Mesenchymal stem cell (in vitro differentiated cells and primary cell): ENCODE measurements around the gene RANBP17.

ENCODE experiments used
- DNase-seq: peaks from one replicate; pipeline ENCODE4 v3.0.0-alpha.2; 2013
- H2AFZ ChIP-seq: one replicate; pipeline ENCODE4 v1.6.1; 2013; ENCODE audit warnings: low read depth, mild to moderate bottlenecking, control low read depth, inconsistent platforms, low read length, moderate library complexity
- H2AK5ac ChIP-seq: 2 replicates; pipeline ENCODE4 v1.6.1; 2013; ENCODE audit warnings: low read length, moderate library complexity, mild to moderate bottlenecking, inconsistent platforms; ENCODE audit not compliant: severe bottlenecking
- H2BK120ac ChIP-seq: one replicate; pipeline ENCODE4 v1.6.1; 2013; ENCODE audit warnings: low read depth, mild to moderate bottlenecking, inconsistent platforms, low read length, moderate library complexity
- H2BK12ac ChIP-seq, 2 experiments: one replicate each; pipeline ENCODE4 v1.6.1; 2013; ENCODE audit warnings: inconsistent platforms in 2 of 2, low read length in 2 of 2, mild to moderate bottlenecking in 2 of 2, moderate library complexity in 2 of 2, control low read depth in 1 of 2
- H2BK15ac ChIP-seq: one replicate; pipeline ENCODE4 v1.6.1; 2013; ENCODE audit warnings: mild to moderate bottlenecking, low read depth, inconsistent platforms; ENCODE audit not compliant: poor library complexity, severe bottlenecking
- H2BK5ac ChIP-seq: 2 replicates; pipeline ENCODE4 v1.6.1; 2013; ENCODE audit warnings: low read depth, mild to moderate bottlenecking, low read length, control low read depth, inconsistent platforms; ENCODE audit not compliant: poor library complexity, severe bottlenecking
- H3K14ac ChIP-seq, 2 experiments: one replicate each; pipeline ENCODE4 v1.6.1; 2013; ENCODE audit warnings: inconsistent platforms in 2 of 2, low read length in 2 of 2, control low read depth in 1 of 2, mild to moderate bottlenecking in 1 of 2, moderate library complexity in 1 of 2
- H3K18ac ChIP-seq, 2 experiments: one replicate each; pipeline ENCODE4 v1.6.1; 2013; ENCODE audit warnings: inconsistent platforms in 2 of 2, low read length in 2 of 2, control low read depth in 1 of 2, low read depth in 1 of 2, mild to moderate bottlenecking in 1 of 2
- H3K23ac ChIP-seq, 2 experiments: one replicate each; pipeline ENCODE4 v1.6.1; 2013; ENCODE audit warnings: inconsistent platforms in 2 of 2, low read length in 2 of 2, mild to moderate bottlenecking in 2 of 2, moderate library complexity in 2 of 2, control low read depth in 1 of 2
- H3K27ac ChIP-seq: 2 replicates; pipeline ENCODE4 v1.5.1; 2013; ENCODE audit warnings: mild to moderate bottlenecking, moderate library complexity, low read length, control low read depth, inconsistent platforms; ENCODE audit not compliant: poor library complexity, severe bottlenecking
- H3K27me3 ChIP-seq, 2 experiments: 2 replicates each; pipeline versions ENCODE4 v1.6.1 to v1.7.0; 2013; ENCODE audit warnings: low read length in 2 of 2, mild to moderate bottlenecking in 2 of 2, moderate library complexity in 2 of 2, control low read depth in 1 of 2, inconsistent platforms in 1 of 2; ENCODE audit not compliant: control insufficient read depth in 1 of 2, insufficient read depth in 1 of 2
- H3K36me3 ChIP-seq, 2 experiments: 2 replicates each; pipeline versions ENCODE4 v1.6.1 to v1.7.0; 2013; ENCODE audit warnings: low read length in 2 of 2, control low read depth in 1 of 2, inconsistent platforms in 1 of 2, low read depth in 1 of 2, mild to moderate bottlenecking in 1 of 2; ENCODE audit not compliant: insufficient read depth in 2 of 2, control insufficient read depth in 1 of 2
- H3K4ac ChIP-seq, 2 experiments: one replicate each; pipeline ENCODE4 v1.6.1; 2013; ENCODE audit warnings: inconsistent platforms in 2 of 2, low read length in 2 of 2, mild to moderate bottlenecking in 2 of 2, moderate library complexity in 2 of 2, control low read depth in 1 of 2, low read depth in 1 of 2
- H3K4me1 ChIP-seq: 2 replicates; pipeline ENCODE4 v1.6.1; 2013; ENCODE audit warnings: low read depth, low read length, control low read depth; ENCODE audit not compliant: control insufficient read depth, insufficient read depth
- H3K4me2 ChIP-seq: 2 replicates; pipeline ENCODE4 v1.6.1; 2013; ENCODE audit warnings: low read length, mild to moderate bottlenecking, inconsistent platforms; ENCODE audit not compliant: poor library complexity, severe bottlenecking
- H3K4me3 ChIP-seq, 2 experiments: 2 replicates each; pipeline versions ENCODE4 v1.5.1 to v1.7.0; 2013; ENCODE audit warnings: low read length in 2 of 2, mild to moderate bottlenecking in 2 of 2, control low read depth in 1 of 2, low read depth in 1 of 2; ENCODE audit not compliant: insufficient read depth in 1 of 2
- H3K79me1 ChIP-seq: replicated peaks from 2 replicates; pipeline ENCODE4 v1.6.1; 2013; ENCODE audit warnings: mild to moderate bottlenecking, control low read depth, low read length, inconsistent platforms; ENCODE audit not compliant: poor library complexity, severe bottlenecking
- H3K9ac ChIP-seq: 2 replicates; pipeline ENCODE4 v1.7.0; 2013; ENCODE audit warnings: mild to moderate bottlenecking, low read length, moderate library complexity
- H3K9me3 ChIP-seq: 2 replicates; pipeline ENCODE4 v1.7.0; 2013; ENCODE audit warnings: mild to moderate bottlenecking, low read length; ENCODE audit not compliant: control insufficient read depth
- H4K8ac ChIP-seq: one replicate; pipeline ENCODE4 v1.6.1; 2013; ENCODE audit warnings: inconsistent platforms, mild to moderate bottlenecking, low read length, moderate library complexity
- H4K91ac ChIP-seq: one replicate; pipeline ENCODE4 v1.6.1; 2013; ENCODE audit warnings: mild to moderate bottlenecking, low read length, inconsistent platforms
- WGBS: methylation state at CpG from one replicate; pipeline ENCODE4 v1.1.7; 2013; ENCODE audit warnings: mixed read lengths; 5-methylcytosine and 5-hydroxymethylcytosine counted together

RANBP17 gene

GRCh38 chr5:171249460-171249859, 387.6 kb downstream of the RANBP17 start:
- Histone ChIP-seq H2BK15ac (no peak overlapping the region), H2BK12ac (no peak overlapping the region), H3K14ac (no peak overlapping the region), H2AK5ac (no peak overlapping the region), H2AFZ (no peak overlapping the region), H3K4me2 (no peak overlapping the region), H3K4me1 (no peaks in the 10 kb centered on the region), H3K4ac (no peak overlapping the region), H3K36me3 (peaks cover 0 to 6% of the 10 kb centered on the region in 2 experiments), H3K9me3 (peaks cover 29% of the 10 kb centered on the region), H2BK120ac (no peak overlapping the region), H3K4me3 (no peak overlapping the region), H3K23ac (no peak overlapping the region), H4K91ac (no peak overlapping the region), H3K9ac (no peak overlapping the region), H4K8ac (no peak overlapping the region), H3K79me1 (no peaks in the 10 kb centered on the region), H3K27ac (no peak overlapping the region), H3K18ac (no peak overlapping the region), H2BK5ac (no peak overlapping the region), H3K27me3 (no peaks in the 10 kb centered on the region)
- DNase-seq = no peak

- Histone ChIP-seq H3K36me3 (peaks cover 0 to 6% of the 10 kb centered on the region in 2 experiments), H2AK5ac (no peak overlapping the region), H2BK12ac (no peak overlapping the region), H2AFZ (no peak overlapping the region), H3K4me2 (no peak overlapping the region), H3K23ac (no peak overlapping the region), H3K79me1 (no peaks in the 10 kb centered on the region), H3K4me1 (no peaks in the 10 kb centered on the region), H2BK120ac (no peak overlapping the region), H4K8ac (no peak overlapping the region), H2BK15ac (no peak overlapping the region), H2BK5ac (no peak overlapping the region), H3K27me3 (no peaks in the 10 kb centered on the region), H3K9me3 (peaks cover 29% of the 10 kb centered on the region), H3K14ac (no peak overlapping the region), H3K27ac (no peak overlapping the region), H3K4ac (no peak overlapping the region), H4K91ac (no peak overlapping the region), H3K4me3 (no peak overlapping the region), H3K18ac (no peak overlapping the region), H3K9ac (no peak overlapping the region)
- no peak for DNase-seq
- 93% methylated on average over 1 of the region's 1 CpG for WGBS
Measured at GRCh38 chr5:171250738-171251137, 388.9 kb downstream of the RANBP17 start.

- H2AFZ ChIP-seq = no peak overlapping the region
- H4K91ac ChIP-seq = no peak overlapping the region
- no peak overlapping the region for H3K4me3 ChIP-seq
- no peak overlapping the region for H2BK5ac ChIP-seq
- H3K23ac ChIP-seq = no peak overlapping the region
- H3K27me3 ChIP-seq = no peaks in the 10 kb centered on the region
- 99% methylated on average over 21 of the region's 21 CpGs for WGBS
- no peaks in the 10 kb centered on the region for H3K4me1 ChIP-seq
- H3K9me3 ChIP-seq = peaks cover 29% of the 10 kb centered on the region
- no peak overlapping the region for H3K4ac ChIP-seq
- no peak for DNase-seq
- no peak overlapping the region for H3K9ac ChIP-seq
- H2AK5ac ChIP-seq = no peak overlapping the region
- H2BK120ac ChIP-seq = no peak overlapping the region
- H3K18ac ChIP-seq = no peak overlapping the region
- H3K79me1 ChIP-seq = no peaks in the 10 kb centered on the region
- no peak overlapping the region for H2BK15ac ChIP-seq
- H2BK12ac ChIP-seq = no peak overlapping the region
- peaks cover 0 to 6% of the 10 kb centered on the region in 2 experiments for H3K36me3 ChIP-seq
- no peak overlapping the region for H3K14ac ChIP-seq
- no peak overlapping the region for H3K27ac ChIP-seq
- no peak overlapping the region for H3K4me2 ChIP-seq
- H4K8ac ChIP-seq = no peak overlapping the region
Measured at GRCh38 chr5:171251519-171251918, 389.7 kb downstream of the RANBP17 start.

- H3K9me3 ChIP-seq = peaks cover 27% of the 10 kb centered on the region
- no peak overlapping the region for H2AFZ ChIP-seq
- no peak overlapping the region for H3K9ac ChIP-seq
- no peak overlapping the region for H3K4ac ChIP-seq
- no peak overlapping the region for H2BK15ac ChIP-seq
- no peak overlapping the region for H2AK5ac ChIP-seq
- H4K91ac ChIP-seq = no peak overlapping the region
- H2BK12ac ChIP-seq = no peak overlapping the region
- H3K4me1 ChIP-seq = no peaks in the 10 kb centered on the region
- no peak overlapping the region for H2BK5ac ChIP-seq
- no peak overlapping the region for H3K4me3 ChIP-seq
- WGBS = 95% methylated on average over 6 of the region's 6 CpGs
- no peaks in the 10 kb centered on the region for H3K27me3 ChIP-seq
- H3K79me1 ChIP-seq = no peaks in the 10 kb centered on the region
- no peak for DNase-seq
- H3K23ac ChIP-seq = no peak overlapping the region
- no peak overlapping the region for H2BK120ac ChIP-seq
- H3K18ac ChIP-seq = no peak overlapping the region
- no peak overlapping the region for H3K14ac ChIP-seq
- no peak overlapping the region for H3K4me2 ChIP-seq
- H3K27ac ChIP-seq = no peak overlapping the region
- H4K8ac ChIP-seq = no peak overlapping the region
- H3K36me3 ChIP-seq = peaks cover 0 to 6% of the 10 kb centered on the region in 2 experiments
Measured at GRCh38 chr5:171252674-171253073, 390.9 kb downstream of the RANBP17 start.
